ENCODE data around the gene ATF5.

The ATF5 gene

GRCh38 chr19:49894011-49894664 lies 34.9 kb upstream of the ATF5 start:
- no peak for DNase-seq

- DNase-seq = no peak
These were observed 34.0 kb upstream of the ATF5 start for GRCh38 chr19:49894879-49895565.

- DNase-seq = no peak
These were observed 33.3 kb upstream of the ATF5 start for GRCh38 chr19:49895566-49896297.

- peak in 7 of 56 donors; percentile 0 to 31 (median 18) for DNase-seq
These were observed 32.0 kb upstream of the ATF5 start, which contains the start of gene IL4I1 for GRCh38 chr19:49896863-49897621. TSS of gene IL4I1 (minus strand) at chr19:49896887. CDS start at chr19:49896160, 727 bp downstream.

GRCh38 chr19:49904136-49904535 lies 24.9 kb upstream of the ATF5 start:
- no peak for DNase-seq

- DNase-seq = peak in 28 of 56 donors; percentile 1 to 65 (median 28)
These were observed 22.0 kb upstream of the ATF5 start for GRCh38 chr19:49906879-49907564.

GRCh38 chr19:49907745-49908446 lies 21.1 kb upstream of the ATF5 start:
- no peak for DNase-seq

GRCh38 chr19:49908480-49909420 lies 20.3 kb upstream of the ATF5 start:
- no peak for DNase-seq

- no peak for DNase-seq
These were observed 18.8 kb upstream of the ATF5 start for GRCh38 chr19:49910179-49910578.

GRCh38 chr19:49911381-49912145 lies 17.4 kb upstream of the ATF5 start:
- DNase-seq = peak in 11 of 56 donors; percentile 8 to 33 (median 17)

GRCh38 chr19:49912965-49913685 lies 15.9 kb upstream of the ATF5 start:
- no peak for DNase-seq

- no peak for DNase-seq
These were observed 15.3 kb upstream of the ATF5 start for GRCh38 chr19:49913720-49914119.

GRCh38 chr19:49915271-49915670 lies 13.7 kb upstream of the ATF5 start:
- no peak for DNase-seq

- DNase-seq = peak in 4 of 56 donors; percentile 12 to 38 (median 29)
These were observed 11.9 kb upstream of the ATF5 start for GRCh38 chr19:49916839-49917733.

- DNase-seq = no peak
These were observed 10.9 kb upstream of the ATF5 start for GRCh38 chr19:49918089-49918488.

- DNase-seq = peak in 8 of 56 donors; percentile 4 to 49 (median 17)
These were observed 8.2 kb upstream of the ATF5 start for GRCh38 chr19:49920624-49921363.
